HG03521 (cell line): ENCODE measurements around the gene CCDC12.

Source experiments
- ATAC-seq: cut with Tn5 transposase; IDR thresholded peaks from one replicate; pipeline ENCODE4 v1.9.1; 2021; ENCODE audit warnings: mild to moderate bottlenecking, moderate library complexity; ENCODE audit not compliant: unreplicated experiment

The CCDC12 gene

GRCh38 chr3:46878781-46879436 is 97.6 kb downstream of the CCDC12 start:
- no peak for ATAC-seq

- ATAC-seq: no peak
These were observed 99.0 kb downstream of the CCDC12 start, which contains the start of gene PTH1R for GRCh38 chr3:46877406-46878125. Gene PTH1R, plus strand, starts transcription at chr3:46877721. Its CDS starts 5,839 bp downstream, at chr3:46883560.

GRCh38 chr3:46876313-46877300 is 99.9 kb downstream of the CCDC12 start:
- ATAC-seq: no peak

- no peak for ATAC-seq
These were observed 101.0 kb downstream of the CCDC12 start for GRCh38 chr3:46875560-46875959.

- ATAC-seq: no peak
These were observed 102.1 kb downstream of the CCDC12 start for GRCh38 chr3:46874430-46874829.

- no peak for ATAC-seq
These were observed 103.0 kb downstream of the CCDC12 start for GRCh38 chr3:46873521-46873920.
